CMK (cell line): ENCODE results near the gene DNAL4.

Experiments
- DNase-seq: peaks from one replicate; pipeline ENCODE4 v3.0.0-alpha.2; 2010; ENCODE audit warnings: low read depth

DNAL4 gene

GRCh38 chr22:38793721-38794466 is at the start of gene DNAL4:
Gene DNAL4, minus strand, starts transcription at chr22:38794143. Its CDS starts 11,412 bp downstream, at chr22:38782731.
- peak; percentile 82 for DNase-seq

GRCh38 chr22:38843201-38843656 is 49.3 kb upstream of the DNAL4 start:
- DNase-seq: peak; percentile 37

- no peak for DNase-seq
Observed at GRCh38 chr22:38842512-38843200, 48.7 kb upstream of the DNAL4 start.

- DNase-seq: no peak
Observed at GRCh38 chr22:38841635-38842034, 47.7 kb upstream of the DNAL4 start.

- DNase-seq: no peak
Observed at GRCh38 chr22:38841211-38841610, 47.3 kb upstream of the DNAL4 start.

- DNase-seq: no peak
Observed at GRCh38 chr22:38840129-38840528, 46.2 kb upstream of the DNAL4 start.

GRCh38 chr22:38839686-38840085 is 45.7 kb upstream of the DNAL4 start:
- no peak for DNase-seq

GRCh38 chr22:38837414-38837928 is 43.5 kb upstream of the DNAL4 start:
- DNase-seq: no peak

- DNase-seq: no peak
Observed at GRCh38 chr22:38835888-38836301, 42.0 kb upstream of the DNAL4 start.

- DNase-seq: no peak
Observed at GRCh38 chr22:38834991-38835390, 41.0 kb upstream of the DNAL4 start.

GRCh38 chr22:38834215-38834953 is 40.4 kb upstream of the DNAL4 start:
- DNase-seq: no peak

GRCh38 chr22:38833061-38833460 is 39.1 kb upstream of the DNAL4 start:
- DNase-seq: no peak

GRCh38 chr22:38832005-38832978 is 38.3 kb upstream of the DNAL4 start:
- no peak for DNase-seq

GRCh38 chr22:38831166-38831945 is 37.4 kb upstream of the DNAL4 start:
- no peak for DNase-seq

- no peak for DNase-seq
Observed at GRCh38 chr22:38830845-38831108, 36.8 kb upstream of the DNAL4 start.

GRCh38 chr22:38830026-38830844 is 36.3 kb upstream of the DNAL4 start:
- no peak for DNase-seq

- DNase-seq: no peak
Observed at GRCh38 chr22:38829485-38829884, 35.5 kb upstream of the DNAL4 start.

- no peak for DNase-seq
Observed at GRCh38 chr22:38828616-38829205, 34.8 kb upstream of the DNAL4 start.

- no peak for DNase-seq
Observed at GRCh38 chr22:38828191-38828590, 34.2 kb upstream of the DNAL4 start.

GRCh38 chr22:38827510-38827909 is 33.6 kb upstream of the DNAL4 start:
- no peak for DNase-seq
